ENCODE results near the gene SLC15A4.
A peak's percentile ranks its signal among the peaks of the same experiment; 100 is the strongest.

The SLC15A4 gene

GRCh38 chr12:128791395-128792322 lies 32.1 kb downstream of the SLC15A4 start:
- no peak for DNase-seq

DNA sequence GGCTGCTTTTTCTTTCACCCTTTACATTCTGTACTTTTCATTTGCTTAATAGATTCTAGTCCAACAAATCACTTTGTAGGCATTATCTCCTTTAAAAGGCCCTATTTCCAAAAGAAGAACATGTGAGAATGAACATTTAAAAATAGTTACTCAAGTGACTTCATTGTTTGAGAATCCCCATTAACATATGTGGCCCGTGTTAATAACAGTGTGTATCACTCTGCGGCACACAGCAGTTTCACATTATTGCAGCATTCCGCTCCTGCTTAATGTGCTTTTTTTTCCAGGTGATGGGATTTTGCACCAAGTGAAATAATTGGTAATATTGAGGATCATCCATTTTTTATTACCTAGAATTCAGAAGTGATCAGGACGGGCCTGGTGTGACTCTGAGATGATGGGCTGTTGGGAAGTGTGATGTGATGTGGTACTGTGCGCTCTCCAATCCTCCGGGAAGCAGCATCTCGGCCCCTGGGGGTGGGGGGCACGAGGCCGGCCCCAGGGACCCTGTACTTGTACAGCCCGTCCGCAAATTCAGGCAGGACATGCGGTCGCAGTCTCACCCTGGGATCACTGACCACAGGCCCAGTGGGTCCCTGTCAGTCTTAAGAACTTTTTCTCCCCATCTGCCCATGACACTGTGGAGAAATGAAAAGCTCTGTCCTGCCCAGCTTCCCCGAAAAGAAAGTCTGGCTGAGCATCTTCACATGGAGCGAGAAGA lies 32.9 kb downstream of the SLC15A4 start:
- DNase-seq: no peak

DNA sequence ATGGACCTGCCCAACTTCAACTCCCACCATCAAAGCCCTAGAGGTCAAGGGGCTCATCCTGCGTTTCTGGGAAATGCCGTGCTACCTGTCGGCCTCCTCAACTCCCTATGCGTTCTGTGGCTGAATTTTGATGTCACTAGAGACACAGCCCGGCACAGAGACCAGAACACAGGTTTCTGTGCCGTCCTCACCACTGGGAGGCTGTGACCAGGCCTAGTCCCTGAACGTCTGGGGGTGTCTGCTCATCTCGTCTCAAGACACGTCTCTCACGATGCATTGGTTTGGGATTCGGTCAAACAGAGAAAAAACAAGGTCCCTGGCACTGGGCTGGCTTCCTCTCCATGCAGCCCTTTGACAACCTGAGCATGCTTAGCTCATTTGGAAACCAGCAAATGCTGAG lies 33.5 kb downstream of the SLC15A4 start:
- DNase-seq: no peak

DNA sequence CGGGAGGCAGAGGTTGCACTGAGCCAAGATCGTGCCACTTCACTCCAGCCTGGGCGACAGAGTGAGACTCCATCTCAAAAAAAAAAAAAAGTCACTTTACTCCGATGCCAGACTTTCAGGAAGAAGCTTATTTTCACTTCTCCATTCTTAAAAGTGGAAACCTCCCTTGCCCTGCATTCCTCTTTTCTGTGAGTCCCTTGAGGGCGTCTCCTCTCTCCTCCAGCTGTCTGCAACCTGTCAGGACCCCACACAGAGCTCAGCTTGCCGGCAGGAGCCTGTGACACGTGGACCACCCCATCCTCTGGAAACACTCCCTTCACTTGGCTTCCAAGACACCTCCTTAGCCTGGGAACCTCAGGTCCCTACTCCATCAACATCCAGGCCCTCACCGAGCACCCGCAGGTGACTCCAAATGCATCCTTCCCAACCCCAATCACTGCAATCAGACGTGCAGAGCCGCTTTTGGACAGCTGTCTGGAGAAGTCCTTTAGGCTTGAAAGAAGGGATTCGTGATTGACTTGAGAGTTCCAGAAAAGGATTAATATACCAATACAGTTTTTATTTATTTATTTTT lies 34.3 kb downstream of the SLC15A4 start:
- no peak for DNase-seq

GRCh38 chr12:128787827-128788226 lies 35.9 kb downstream of the SLC15A4 start:
- DNase-seq: no peak

- DNase-seq: no peak
Observed at GRCh38 chr12:128786741-128787391, 36.9 kb downstream of the SLC15A4 start.

DNA sequence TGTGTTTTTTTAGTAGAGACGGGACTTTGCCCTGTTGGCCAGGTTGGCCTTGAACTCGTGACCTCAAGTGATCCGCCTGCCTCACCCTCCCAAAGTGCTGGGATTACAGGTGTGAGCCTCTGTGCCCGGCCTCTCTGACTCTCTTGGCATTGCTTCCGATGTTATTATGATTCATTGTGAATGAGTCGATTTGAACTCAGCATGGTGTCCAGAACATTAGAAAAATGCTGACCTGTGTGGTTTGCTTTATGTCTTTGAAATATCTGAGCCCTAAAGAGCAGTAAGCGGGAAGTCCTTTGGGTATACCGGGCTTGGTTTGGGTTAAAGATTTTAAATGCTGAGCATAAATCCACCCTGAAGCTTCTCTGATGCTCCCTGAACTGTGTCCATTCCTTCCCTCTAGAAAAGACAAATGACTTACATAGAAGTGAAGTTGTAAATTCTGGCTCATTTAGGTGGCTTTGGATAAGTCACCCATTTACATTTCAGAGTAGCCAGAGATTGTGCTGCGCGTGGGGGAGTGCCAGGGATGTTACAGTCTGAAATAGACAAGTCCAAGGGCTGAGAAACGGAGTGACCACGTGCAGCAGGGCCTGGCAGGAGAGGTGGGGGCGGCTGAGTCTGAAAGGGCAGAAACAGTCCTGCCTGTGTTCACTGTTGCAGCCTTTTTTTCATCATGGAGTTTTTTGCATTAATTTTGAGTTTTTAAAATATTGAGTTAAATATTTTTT lies 39.6 kb downstream of the SLC15A4 start:
- peak; percentile 50 for DNase-seq

- DNase-seq: peak; percentile 69
Observed at GRCh38 chr12:128783129-128783574, 40.6 kb downstream of the SLC15A4 start.

DNA sequence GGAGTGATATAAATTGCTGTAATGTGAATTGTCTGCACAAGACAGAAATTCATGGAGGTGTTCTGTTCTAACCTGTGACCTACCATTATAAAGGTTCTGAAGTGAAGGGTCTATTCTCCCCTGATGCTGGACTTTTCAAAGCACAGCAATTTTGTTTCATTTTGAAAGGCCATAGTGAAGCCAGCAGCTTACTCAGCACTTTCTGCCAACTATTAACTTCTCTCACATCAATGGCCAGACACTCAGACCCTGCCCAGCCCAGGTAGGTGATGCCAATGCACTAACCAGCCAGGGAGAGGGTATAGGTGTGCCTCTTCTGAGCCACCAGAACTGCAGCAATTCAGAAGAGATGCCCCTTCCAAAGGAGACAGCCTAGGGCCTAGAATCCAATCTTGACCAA lies 43.9 kb downstream of the SLC15A4 start:
- DNase-seq: no peak

GRCh38 chr12:128772249-128772648 lies 51.5 kb downstream of the SLC15A4 start:
- no peak for DNase-seq

- no peak for DNase-seq
Observed at GRCh38 chr12:128771681-128772080, 52.1 kb downstream of the SLC15A4 start.

- no peak for DNase-seq
Observed at GRCh38 chr12:128767518-128767917, 56.2 kb downstream of the SLC15A4 start.

GRCh38 chr12:128766738-128767501 lies 56.8 kb downstream of the SLC15A4 start:
- no peak for DNase-seq

- DNase-seq: no peak
Observed at GRCh38 chr12:128763395-128763794, 60.4 kb downstream of the SLC15A4 start.

DNA sequence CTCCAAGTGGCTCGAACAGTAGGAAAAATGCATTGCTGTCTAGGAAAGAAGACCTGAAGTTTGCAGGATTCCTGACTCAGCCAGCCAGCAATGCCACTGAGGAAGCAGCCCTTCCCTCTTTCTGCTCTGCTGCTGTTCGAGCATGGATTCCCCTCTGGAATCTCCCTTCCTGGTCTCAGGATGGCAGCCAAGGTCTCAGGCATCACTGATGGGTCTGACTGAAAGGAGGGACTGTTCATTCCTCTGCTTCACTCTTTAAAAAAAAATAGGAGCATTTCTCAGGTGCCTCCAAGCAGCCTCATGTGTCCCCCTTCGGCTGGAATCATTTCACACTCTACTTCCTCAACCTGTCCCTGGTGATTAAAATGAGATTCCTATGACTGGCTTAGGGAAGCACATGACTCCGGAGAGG lies 62.4 kb downstream of the SLC15A4 start:
- peak; percentile 69 for DNase-seq

DNA sequence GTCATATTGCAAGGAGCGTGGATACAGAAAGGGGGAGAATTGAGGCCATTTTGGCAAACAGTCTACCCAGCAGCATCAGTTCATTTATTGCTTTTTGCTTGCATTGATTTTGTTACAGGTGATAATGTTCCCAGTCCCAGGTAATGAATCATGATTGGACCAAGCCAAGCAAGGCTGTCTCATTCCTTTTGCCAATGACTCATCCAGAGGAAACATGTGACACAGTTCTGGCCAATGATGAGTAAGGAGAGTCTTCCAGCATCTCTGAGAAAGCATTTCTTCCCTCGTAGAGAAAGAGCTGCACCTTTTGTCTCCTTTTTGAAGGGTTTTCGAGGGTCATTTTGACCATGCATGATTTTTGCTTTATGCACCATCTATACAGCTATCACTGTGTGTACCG lies 68.2 kb downstream of the SLC15A4 start:
- DNase-seq: no peak

- DNase-seq: no peak
Observed at GRCh38 chr12:128754275-128754674, 69.5 kb downstream of the SLC15A4 start.

- no peak for DNase-seq
Observed at GRCh38 chr12:128753438-128753837, 70.3 kb downstream of the SLC15A4 start.

GRCh38 chr12:128752386-128752785 lies 71.4 kb downstream of the SLC15A4 start:
- DNase-seq: no peak

DNA sequence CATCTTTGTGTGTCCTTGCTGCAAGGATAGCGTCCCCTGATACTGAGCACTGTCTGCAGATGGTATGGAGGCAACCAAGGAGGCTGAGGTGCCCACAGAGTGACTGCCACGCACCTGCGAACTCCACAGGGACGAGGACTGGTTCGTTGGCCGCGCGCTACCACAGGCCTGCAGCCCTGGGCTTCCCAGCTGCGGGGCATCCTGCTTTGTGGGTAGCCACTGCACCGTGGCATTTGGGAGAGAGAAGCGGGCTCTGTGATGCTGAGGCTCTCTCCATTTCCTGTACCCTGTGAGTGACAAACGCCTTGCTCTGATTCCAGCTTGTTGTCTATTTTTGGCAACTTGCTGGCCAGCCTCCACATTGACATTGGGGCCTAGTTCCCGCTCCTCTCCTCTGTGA lies 76.3 kb downstream of the SLC15A4 start:
- DNase-seq: no peak
